Breast epithelium (tissue), 3 donors: ENCODE data around the gene BTN2A1.

Experiments
- POLR2A ChIP-seq: fragments of 450-650 bp; IDR thresholded peaks from one replicate; pipeline ENCODE4 v1.6.1; 2016; ENCODE audit warnings: antibody characterized with exemption, mild to moderate bottlenecking, moderate library complexity
- POLR2AphosphoS5 ChIP-seq, 3 donors: sonication (generic); formaldehyde crosslinking; IDR thresholded peaks; one replicate each; pipeline ENCODE4 v1.6.1; 2017; ENCODE audit warnings: antibody characterized with exemption in 3 of 3

GRCh38 chr6:26494117-26494516 is 36.4 kb downstream of the BTN2A1 start:
- TF ChIP-seq POLR2AphosphoS5 (IDR thresholded peaks at IDR 0.05) (no peak), POLR2A (no peak)
